Adipocyte (in vitro differentiated cells): Measurements from ENCODE around the gene TTC32.
A peak's percentile ranks its signal among the peaks of the same experiment; 100 is the strongest.
"Not testable (repeated sequence)": the region's sequence is repeated elsewhere in the genome, so short reads cannot be mapped to it uniquely, and the experiment has no call there.

Experiments used
- DNase-seq: peaks from one replicate; pipeline ENCODE4 v3.0.0-alpha.2; 2015; ENCODE audit warnings: low read depth
- H3K27me3 ChIP-seq: replicated peaks from 2 replicates; pipeline ENCODE4 v1.7.0; 2013; ENCODE audit warnings: mild to moderate bottlenecking, low read length, moderate library complexity; ENCODE audit not compliant: control insufficient read depth, insufficient read depth
- H3K36me3 ChIP-seq: 2 replicates; pipeline ENCODE4 v1.7.0; 2013; ENCODE audit warnings: low read length, mild to moderate bottlenecking, moderate library complexity; ENCODE audit not compliant: control insufficient read depth, insufficient read depth, severe bottlenecking
- H3K4me1 ChIP-seq: 2 replicates; pipeline ENCODE4 v1.7.0; 2013; ENCODE audit warnings: mild to moderate bottlenecking, low read length, moderate library complexity; ENCODE audit not compliant: control insufficient read depth, insufficient read depth
- H3K4me3 ChIP-seq: 2 replicates; pipeline ENCODE4 v1.7.0; 2013; ENCODE audit warnings: mild to moderate bottlenecking, low read length, moderate library complexity
- H3K9ac ChIP-seq: 2 replicates; pipeline ENCODE4 v1.7.0; 2013; ENCODE audit warnings: mild to moderate bottlenecking, low read length, moderate library complexity
- H3K9me3 ChIP-seq: 2 replicates; pipeline ENCODE4 v1.7.0; 2013; ENCODE audit warnings: mild to moderate bottlenecking, low read length, moderate library complexity; ENCODE audit not compliant: control insufficient read depth

The TTC32 gene

DNA sequence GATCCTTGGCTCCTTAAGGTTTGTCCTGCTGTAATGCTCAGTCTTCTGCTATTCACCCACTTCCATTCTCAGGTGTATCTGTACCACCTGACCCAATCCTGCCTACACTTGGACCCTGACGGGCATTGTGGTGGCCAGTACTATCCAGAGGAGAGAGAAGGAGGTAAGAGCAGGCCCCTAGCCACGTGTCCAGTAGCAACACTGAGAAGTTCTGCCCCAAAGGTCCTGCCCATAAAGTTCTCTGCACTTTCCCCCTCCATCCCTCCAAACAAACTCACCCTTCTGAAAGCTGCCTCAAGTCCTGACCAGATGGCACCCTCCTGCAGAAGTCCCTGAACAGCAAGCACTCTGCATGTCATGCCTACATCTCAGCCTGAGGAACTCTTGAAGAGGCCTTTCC, 18.3 kb downstream of the TTC32 start:
- no peak overlapping the region for H3K9ac ChIP-seq
- H3K27me3 ChIP-seq: no peaks in the 10 kb centered on the region
- no peaks in the 10 kb centered on the region for H3K36me3 ChIP-seq
- DNase-seq: no peak
- H3K9me3 ChIP-seq: no peaks in the 10 kb centered on the region
- H3K4me1 ChIP-seq: no peaks in the 10 kb centered on the region
- no peak overlapping the region for H3K4me3 ChIP-seq

DNA sequence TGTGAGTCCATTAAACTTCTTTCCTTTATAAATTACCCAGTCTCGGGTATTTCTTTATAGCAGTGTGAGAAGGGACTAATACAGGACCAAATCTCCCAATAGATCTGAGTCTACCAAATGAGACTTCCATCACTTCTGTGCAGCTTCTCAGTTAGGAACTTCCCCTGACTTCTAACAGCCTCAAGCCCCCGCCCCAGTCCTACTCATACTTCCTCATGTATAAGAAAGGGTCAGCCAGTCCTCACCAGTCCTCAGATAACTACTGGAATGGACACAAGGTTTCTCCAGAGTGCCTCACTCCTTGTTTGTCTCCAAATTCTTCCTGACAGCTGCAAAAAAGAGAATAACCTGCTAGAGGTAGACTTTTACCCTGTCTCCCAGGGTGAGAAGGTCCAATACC, 19.5 kb downstream of the TTC32 start:
- H3K36me3 ChIP-seq: no peaks in the 10 kb centered on the region
- H3K4me3 ChIP-seq: no peak overlapping the region
- H3K9ac ChIP-seq: no peak overlapping the region
- no peaks in the 10 kb centered on the region for H3K4me1 ChIP-seq
- no peaks in the 10 kb centered on the region for H3K9me3 ChIP-seq
- no peak for DNase-seq
- H3K27me3 ChIP-seq: no peaks in the 10 kb centered on the region

DNA sequence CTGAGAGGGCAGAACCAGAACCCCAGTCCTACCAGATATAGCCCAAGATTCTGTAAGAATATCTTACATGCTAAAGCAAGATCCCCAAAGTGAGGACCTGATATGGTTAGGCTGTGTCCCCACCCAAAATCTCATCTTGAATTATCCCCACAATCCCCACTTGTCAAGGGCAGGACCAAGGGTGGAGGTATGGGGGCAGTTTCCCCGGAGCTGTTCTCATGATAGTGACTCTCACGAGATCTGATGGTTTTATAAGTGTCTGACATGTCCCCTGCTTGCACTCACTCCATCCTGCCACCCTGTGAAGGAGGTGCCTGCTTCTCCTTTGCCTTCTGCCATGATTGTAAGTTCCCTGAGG, 19.9 kb downstream of the TTC32 start:
- Histone ChIP-seq H3K4me1 (no peaks in the 10 kb centered on the region), H3K27me3 (no peaks in the 10 kb centered on the region), H3K9ac (no peak overlapping the region), H3K4me3 (no peak overlapping the region), H3K36me3 (no peaks in the 10 kb centered on the region), H3K9me3 (no peaks in the 10 kb centered on the region)
- DNase-seq: no peak

DNA sequence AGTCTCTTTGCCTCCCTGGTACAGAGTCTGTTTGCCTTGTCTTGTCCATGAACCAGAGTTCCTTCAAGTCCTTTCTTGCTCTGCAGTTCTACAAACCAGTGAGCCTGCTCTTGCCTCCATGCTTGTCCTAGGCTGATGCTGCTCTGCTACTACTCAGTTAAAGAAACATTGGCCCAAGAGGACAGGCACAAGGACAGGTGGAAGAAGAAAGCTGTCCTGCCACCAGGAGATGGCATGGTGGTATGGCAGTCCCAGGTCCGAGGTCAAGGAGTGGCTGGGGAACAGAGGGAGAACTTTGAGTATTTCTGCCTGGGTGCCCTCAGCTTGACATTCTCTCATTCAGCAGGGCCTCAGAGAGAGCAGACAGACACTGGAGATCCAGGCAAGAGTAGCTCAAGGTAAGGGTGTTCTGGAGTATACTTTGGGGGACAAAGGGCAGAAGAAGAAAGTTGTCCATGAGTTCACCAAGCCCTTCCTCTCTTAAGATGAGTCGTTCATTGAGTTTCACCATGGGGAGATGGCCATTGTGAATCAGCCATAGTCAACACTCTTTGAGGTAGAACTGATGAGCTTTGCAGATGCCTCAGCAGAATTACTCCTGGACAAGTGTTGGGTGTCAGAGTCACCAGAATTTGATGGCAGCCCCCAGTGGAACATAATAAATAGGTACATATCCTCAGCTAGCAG, 20.4 kb downstream of the TTC32 start:
- no peaks in the 10 kb centered on the region for H3K9me3 ChIP-seq
- H3K27me3 ChIP-seq: no peaks in the 10 kb centered on the region
- no peaks in the 10 kb centered on the region for H3K36me3 ChIP-seq
- H3K9ac ChIP-seq: no peak overlapping the region
- H3K4me1 ChIP-seq: no peaks in the 10 kb centered on the region
- H3K4me3 ChIP-seq: no peak overlapping the region
- DNase-seq: no peak

DNA sequence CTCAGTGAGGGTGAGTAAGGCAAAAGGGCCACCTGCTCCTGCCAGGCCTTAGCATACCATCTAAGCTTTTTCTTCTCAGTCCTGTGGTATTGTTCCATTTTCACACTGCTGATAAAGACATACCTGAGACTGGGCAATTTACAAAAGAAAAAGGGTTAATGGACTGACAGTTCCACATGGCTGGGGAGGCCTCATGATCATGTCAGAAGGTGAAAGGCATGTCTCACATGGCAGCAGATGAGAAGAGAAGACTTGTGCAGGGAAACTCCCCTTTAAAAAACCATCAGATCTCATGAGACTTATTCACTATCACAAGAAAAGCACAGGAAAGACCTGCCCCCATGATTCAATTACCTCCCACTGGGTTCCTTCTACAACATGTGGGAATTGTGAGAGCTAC, 21.6 kb downstream of the TTC32 start:
- H3K9me3 ChIP-seq, DNase-seq, H3K4me1 ChIP-seq: not testable (repeated sequence)

DNA sequence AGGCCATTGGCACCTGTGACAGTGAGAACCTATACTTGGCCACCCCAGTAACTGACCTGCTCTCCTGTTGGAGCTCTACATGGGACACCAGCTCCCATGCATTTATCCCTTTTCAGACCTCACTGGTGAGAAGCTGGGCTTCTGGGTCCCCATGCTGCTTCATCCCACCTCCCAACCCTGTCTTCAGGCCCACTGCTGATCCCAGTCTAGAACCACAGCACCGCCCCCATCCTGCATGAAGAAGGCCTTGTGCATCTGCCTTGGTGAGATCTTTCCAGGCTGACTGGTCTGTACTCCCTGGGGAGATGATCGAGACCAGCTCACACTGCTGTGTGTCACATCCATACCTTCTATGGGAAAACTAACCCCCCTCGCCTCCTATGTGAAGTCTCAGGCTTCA, 22.7 kb downstream of the TTC32 start:
- Histone ChIP-seq H3K9ac (no peak overlapping the region), H3K4me3 (no peak overlapping the region), H3K4me1 (no peaks in the 10 kb centered on the region), H3K9me3 (no peaks in the 10 kb centered on the region), H3K36me3 (no peaks in the 10 kb centered on the region), H3K27me3 (no peaks in the 10 kb centered on the region)
- no peak for DNase-seq

More for the DNA sequence above, 21.6 kb downstream of the TTC32 start:
- H3K27me3 ChIP-seq, H3K9ac ChIP-seq, H3K36me3 ChIP-seq, H3K4me3 ChIP-seq: not testable (repeated sequence)

DNA sequence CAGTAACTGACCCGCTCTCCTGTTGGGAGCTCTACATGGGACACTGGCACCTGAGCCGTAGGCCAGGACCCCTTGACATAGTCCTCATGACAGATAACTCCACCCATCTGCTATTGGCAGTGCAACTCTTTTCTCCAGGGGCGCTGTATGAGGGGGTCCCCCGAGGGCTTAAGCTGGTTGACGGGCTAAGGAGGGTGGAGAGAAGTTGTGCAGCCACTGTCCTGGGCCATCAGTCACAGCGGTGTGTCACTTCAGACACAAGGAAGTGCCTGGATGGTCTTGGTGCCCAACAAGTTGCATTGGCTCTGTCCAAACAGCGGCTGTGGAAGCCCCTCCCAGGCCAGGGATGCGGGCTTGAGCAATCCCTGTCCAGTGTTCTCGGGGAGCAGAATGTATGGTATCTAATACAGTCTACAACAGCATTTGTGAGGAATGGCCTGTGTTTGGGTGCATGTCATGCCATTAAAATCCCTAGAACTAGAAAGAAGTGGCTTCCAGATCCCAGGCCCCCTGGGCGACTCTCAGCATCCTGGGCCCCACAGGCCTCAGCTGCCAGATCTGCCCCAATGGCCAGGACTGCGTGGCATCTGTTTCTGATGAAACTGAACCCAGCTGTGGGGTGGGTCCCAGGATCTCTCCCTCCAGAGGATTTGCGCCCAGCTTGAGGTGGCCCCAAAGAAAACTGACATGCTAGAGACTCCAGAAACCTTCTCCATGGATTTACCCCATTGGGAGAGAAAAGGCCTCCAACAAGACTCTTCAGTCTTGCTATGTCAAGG, 23.3 kb downstream of the TTC32 start:
- DNase-seq: no peak
- H3K36me3 ChIP-seq: no peaks in the 10 kb centered on the region
- H3K9ac ChIP-seq: no peak overlapping the region
- no peaks in the 10 kb centered on the region for H3K27me3 ChIP-seq
- no peak overlapping the region for H3K4me3 ChIP-seq
- no peaks in the 10 kb centered on the region for H3K4me1 ChIP-seq
- H3K9me3 ChIP-seq: no peaks in the 10 kb centered on the region

DNA sequence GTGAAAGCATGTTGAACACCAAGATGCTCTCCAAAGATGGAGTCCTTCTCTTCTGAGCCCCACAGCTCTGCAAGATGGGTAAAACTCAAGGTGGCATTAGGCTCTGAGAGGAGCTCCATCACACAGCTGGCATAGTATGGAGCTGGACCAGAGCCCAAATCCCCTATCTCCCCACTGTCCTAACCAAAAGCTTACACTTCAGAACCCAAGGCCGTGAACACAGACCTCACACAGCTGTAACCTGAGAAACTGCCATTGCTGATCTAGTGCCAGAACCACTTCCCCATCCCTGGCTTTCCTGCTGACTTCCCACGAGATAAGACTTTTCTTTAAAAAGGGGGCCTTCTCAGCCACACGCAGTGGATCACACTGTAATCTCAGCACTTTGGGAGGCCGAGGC, 25.0 kb downstream of the TTC32 start:
- Histone ChIP-seq H3K4me3 (no peak overlapping the region), H3K27me3 (no peaks in the 10 kb centered on the region), H3K9ac (no peak overlapping the region), H3K36me3 (no peaks in the 10 kb centered on the region), H3K4me1 (no peaks in the 10 kb centered on the region), H3K9me3 (no peaks in the 10 kb centered on the region)
- DNase-seq: no peak

DNA sequence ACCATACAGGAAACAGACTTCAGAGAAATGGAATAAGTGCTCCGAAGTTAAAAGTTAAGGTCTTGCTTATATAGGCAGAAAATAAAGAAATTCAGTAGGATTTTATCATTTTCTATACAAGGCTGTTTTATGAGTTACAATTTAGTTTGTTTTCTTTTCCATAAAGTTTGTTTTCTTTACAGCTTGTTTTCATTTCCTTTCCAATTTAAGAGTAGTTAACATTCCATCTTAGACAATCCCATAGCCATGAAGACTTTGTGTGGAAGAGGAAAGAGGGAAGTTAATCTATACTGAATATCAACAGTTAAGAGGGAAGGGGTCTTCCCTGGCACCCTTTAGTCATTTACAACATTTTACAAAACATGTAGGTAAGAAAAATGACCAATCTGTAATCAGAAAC, 26.5 kb downstream of the TTC32 start:
- H3K9ac ChIP-seq: no peak overlapping the region

DNA sequence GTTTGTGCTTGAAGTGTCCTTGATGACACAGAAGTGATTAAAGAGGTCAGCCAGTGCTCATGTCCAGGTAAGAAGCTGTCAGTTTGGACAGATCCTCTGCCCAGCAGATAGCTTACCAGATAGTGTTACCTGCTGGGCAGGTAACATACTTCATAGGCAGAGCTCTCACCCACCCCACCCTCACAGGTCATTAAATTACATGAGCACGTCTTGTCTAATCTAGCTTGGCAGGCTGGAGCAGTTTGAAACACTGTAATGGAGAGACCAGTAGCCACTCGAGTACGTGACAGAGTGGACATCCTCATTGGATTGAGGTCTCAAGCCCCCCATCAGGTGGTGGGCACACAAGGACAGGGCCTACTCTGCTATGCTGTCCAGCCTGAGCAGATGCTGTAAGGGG, 27.1 kb downstream of the TTC32 start:
- H3K4me3 ChIP-seq: no peak overlapping the region

More for the DNA sequence above, 26.5 kb downstream of the TTC32 start:
- no peaks in the 10 kb centered on the region for H3K9me3 ChIP-seq
- peak; percentile 25 for DNase-seq
- no peaks in the 10 kb centered on the region for H3K27me3 ChIP-seq
- no peak overlapping the region for H3K4me3 ChIP-seq
- H3K4me1 ChIP-seq: no peaks in the 10 kb centered on the region
- no peaks in the 10 kb centered on the region for H3K36me3 ChIP-seq

DNA sequence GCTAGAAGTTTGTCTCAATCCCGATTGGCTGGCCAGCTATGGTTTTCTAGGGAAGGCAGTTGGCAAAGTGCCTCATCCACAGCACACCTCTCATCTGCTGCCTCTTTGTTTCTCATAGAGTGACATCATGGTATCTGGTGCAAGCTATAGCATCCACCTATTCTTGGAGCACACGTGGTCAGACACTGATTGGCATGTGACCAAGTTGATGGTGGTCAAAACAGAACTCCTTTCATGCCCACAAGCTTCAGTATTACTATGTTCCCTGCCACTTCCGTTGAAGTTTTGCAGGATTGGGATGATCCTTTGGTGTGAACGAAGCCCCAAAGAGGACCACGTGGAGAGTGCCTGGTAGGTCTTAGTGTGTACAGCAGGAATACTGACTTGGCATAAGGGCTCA, 28.8 kb downstream of the TTC32 start:
- Histone ChIP-seq H3K36me3 (no peaks in the 10 kb centered on the region), H3K4me3 (no peak overlapping the region), H3K9ac (no peak overlapping the region), H3K4me1 (peaks cover 2% of the 10 kb centered on the region), H3K27me3 (no peaks in the 10 kb centered on the region), H3K9me3 (no peaks in the 10 kb centered on the region)
- DNase-seq: no peak

More for the DNA sequence above, 27.1 kb downstream of the TTC32 start:
- no peak overlapping the region for H3K9ac ChIP-seq
- no peaks in the 10 kb centered on the region for H3K36me3 ChIP-seq
- DNase-seq: no peak
- H3K27me3 ChIP-seq: no peaks in the 10 kb centered on the region
- no peaks in the 10 kb centered on the region for H3K9me3 ChIP-seq
- H3K4me1 ChIP-seq: no peaks in the 10 kb centered on the region
